Astrocyte (in vitro differentiated cells and primary cell): ENCODE data around the gene CAPRIN1.

Source experiments
- EZH2 ChIP-seq: IDR thresholded peaks from 2 replicates; pipeline ENCODE4 v1.6.1; 2012; ENCODE audit warnings: mild to moderate bottlenecking, low read length, inconsistent platforms; ENCODE audit not compliant: insufficient read depth
- TF ChIP-seq, protein P1 (sequence below): IDR thresholded peaks from 2 replicates; pipeline ENCODE4 v1.5.1; 2011; ENCODE audit warnings: low read depth, mild to moderate bottlenecking, inconsistent platforms, low read length, moderate library complexity; ENCODE audit not compliant: insufficient read depth

DNA sequence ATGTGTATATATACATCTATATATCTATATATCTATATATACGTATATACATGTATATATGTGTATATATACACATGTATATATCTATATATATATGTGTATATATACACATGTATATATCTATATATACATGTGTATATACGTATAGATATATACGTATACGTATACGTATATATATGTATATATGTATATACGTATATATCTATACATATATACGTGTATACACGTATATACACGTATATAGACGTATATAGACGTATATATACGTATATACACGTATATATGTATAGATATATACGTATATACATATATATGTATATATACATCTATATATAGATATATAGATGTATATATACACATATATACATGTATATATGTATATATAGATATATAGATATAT lies 25.1 kb upstream of the CAPRIN1 start:
- TF ChIP-seq, protein P1, sequence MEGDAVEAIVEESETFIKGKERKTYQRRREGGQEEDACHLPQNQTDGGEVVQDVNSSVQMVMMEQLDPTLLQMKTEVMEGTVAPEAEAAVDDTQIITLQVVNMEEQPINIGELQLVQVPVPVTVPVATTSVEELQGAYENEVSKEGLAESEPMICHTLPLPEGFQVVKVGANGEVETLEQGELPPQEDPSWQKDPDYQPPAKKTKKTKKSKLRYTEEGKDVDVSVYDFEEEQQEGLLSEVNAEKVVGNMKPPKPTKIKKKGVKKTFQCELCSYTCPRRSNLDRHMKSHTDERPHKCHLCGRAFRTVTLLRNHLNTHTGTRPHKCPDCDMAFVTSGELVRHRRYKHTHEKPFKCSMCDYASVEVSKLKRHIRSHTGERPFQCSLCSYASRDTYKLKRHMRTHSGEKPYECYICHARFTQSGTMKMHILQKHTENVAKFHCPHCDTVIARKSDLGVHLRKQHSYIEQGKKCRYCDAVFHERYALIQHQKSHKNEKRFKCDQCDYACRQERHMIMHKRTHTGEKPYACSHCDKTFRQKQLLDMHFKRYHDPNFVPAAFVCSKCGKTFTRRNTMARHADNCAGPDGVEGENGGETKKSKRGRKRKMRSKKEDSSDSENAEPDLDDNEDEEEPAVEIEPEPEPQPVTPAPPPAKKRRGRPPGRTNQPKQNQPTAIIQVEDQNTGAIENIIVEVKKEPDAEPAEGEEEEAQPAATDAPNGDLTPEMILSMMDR: no peak
- TF ChIP-seq EZH2: no peak
